Liver (tissue), 9 donors: ENCODE data around the gene B4GALT6. TPM values are rescaled to one million over a fixed set of nuclear protein-coding genes. Genes with fewer than 3 reads are reported as not detected.

Experiments
- DNase-seq: peaks from one replicate; pipeline ENCODE4 v3.0.0-alpha.2; 2017; ENCODE audit warnings: low spot score
- H3K27ac ChIP-seq, 2 donors: one replicate each; pipeline ENCODE4 v1.7.0; 2013; ENCODE audit warnings: inconsistent platforms in 2 of 2, low read length in 2 of 2, control low read depth in 1 of 2, low read depth in 1 of 2, mild to moderate bottlenecking in 1 of 2
- H3K27me3 ChIP-seq, 4 donors: one replicate each; pipeline versions ENCODE4 v1.6.1 to v1.7.0; 2013; ENCODE audit warnings: low read length in 3 of 4, inconsistent platforms in 1 of 4, mild to moderate bottlenecking in 1 of 4, moderate library complexity in 1 of 4; ENCODE audit not compliant: control insufficient read depth in 4 of 4, insufficient read depth in 4 of 4
- H3K36me3 ChIP-seq, 4 donors: one replicate each; pipeline versions ENCODE4 v1.6.1 to v1.7.0; 2013; ENCODE audit warnings: low read length in 3 of 4, mild to moderate bottlenecking in 3 of 4, low read depth in 1 of 4, moderate library complexity in 1 of 4; ENCODE audit not compliant: control insufficient read depth in 4 of 4, insufficient read depth in 3 of 4
- H3K4me1 ChIP-seq, 4 donors: one replicate each; pipeline versions ENCODE4 v1.6.1 to v1.7.0; 2013; ENCODE audit warnings: low read length in 3 of 4, mild to moderate bottlenecking in 3 of 4, moderate library complexity in 1 of 4; ENCODE audit not compliant: control insufficient read depth in 4 of 4, insufficient read depth in 4 of 4
- H3K4me3 ChIP-seq, 3 donors: one replicate each; pipeline versions ENCODE4 v1.6.1 to v1.7.0; 2013; ENCODE audit warnings: low read length in 3 of 3, control low read depth in 1 of 3, low read depth in 1 of 3, mild to moderate bottlenecking in 1 of 3
- H3K9ac ChIP-seq, 2 donors: one replicate each; pipeline ENCODE4 v1.7.0; 2013; ENCODE audit warnings: low read length in 2 of 2, mild to moderate bottlenecking in 2 of 2, moderate library complexity in 2 of 2, control low read depth in 1 of 2, low read depth in 1 of 2
- H3K9me3 ChIP-seq, 4 donors: one replicate each; pipeline versions ENCODE4 v1.6.1 to v1.7.0; 2013; ENCODE audit warnings: low read length in 3 of 4; ENCODE audit not compliant: control insufficient read depth in 4 of 4
- EGR1 ChIP-seq, 2 donors: IDR thresholded peaks; 2 replicates each; pipeline ENCODE4 v1.6.1; 2016 to 2018; ENCODE audit warnings: antibody characterized with exemption in 2 of 2, low read depth in 2 of 2
- HNF4A ChIP-seq, 2 donors: conservative IDR thresholded peaks; 2 replicates each; pipeline ENCODE4 v1.6.1; 2016; ENCODE audit warnings: antibody characterized with exemption in 2 of 2, mild to moderate bottlenecking in 2 of 2
- HNF4G ChIP-seq: IDR thresholded peaks from 2 replicates; pipeline ENCODE4 v1.6.1; 2016; ENCODE audit warnings: antibody characterized with exemption
- NR2F2 ChIP-seq: IDR thresholded peaks from 2 replicates; pipeline ENCODE4 v1.6.1; 2016; ENCODE audit warnings: antibody characterized with exemption
- RAD21 ChIP-seq, 2 donors: IDR thresholded peaks; 2 replicates each; pipeline ENCODE4 v1.6.1; 2016; ENCODE audit warnings: antibody characterized with exemption in 2 of 2, mild to moderate bottlenecking in 2 of 2
- RXRA ChIP-seq, 2 donors: IDR thresholded peaks; 2 replicates each; pipeline ENCODE4 v1.6.1; 2017 to 2018; ENCODE audit warnings: antibody characterized with exemption in 2 of 2, mild to moderate bottlenecking in 1 of 2
- SP1 ChIP-seq: IDR thresholded peaks from 2 replicates; pipeline ENCODE4 v1.6.1; 2018; ENCODE audit warnings: antibody characterized with exemption, mild to moderate bottlenecking
- TAF1 ChIP-seq: conservative IDR thresholded peaks from 2 replicates; pipeline ENCODE4 v1.6.1; 2016; ENCODE audit warnings: antibody characterized with exemption, mild to moderate bottlenecking
- WGBS: extraction: QIAGEN DNeasy Blood & Tissue Kit; methylation state at CpG from one replicate; pipeline ENCODE4 v1.1.7; 2013; 5-methylcytosine and 5-hydroxymethylcytosine counted together
- polyA plus RNA-seq, 2 donors: library from polyadenylated mRNA; stranded (reverse) in 1 of 2; unstranded in 1 of 2; fragments of 200-250 nt in 1 of 2; fragments of >200 nt in 1 of 2; fragmentation: Nextera tagmentation in 1 of 2; extraction: Ambion mirVana in 1 of 2; gene quantifications; one replicate each; pipeline versions ENCODE4 v1.2.1 to v1.2.3, GENCODE V29; 2013 to 2015
- total RNA-seq, 2 donors: library from RNA; depleted of rRNA; stranded (reverse); fragments of >200 nt; gene quantifications; one replicate each; pipeline ENCODE4 v1.2.3, GENCODE V29; 2014
- TF ChIP-seq, protein P1 (sequence below): IDR thresholded peaks from 2 replicates; pipeline ENCODE4 v1.6.1; 2016; ENCODE audit warnings: antibody characterized with exemption
- TF ChIP-seq, protein P2 (sequence below): fragments of 150-350 bp; IDR thresholded peaks from 2 replicates; pipeline ENCODE4 v1.5.1; 2017; ENCODE audit warnings: improper control_type of control experiment, low read depth, low read length; ENCODE audit not compliant: missing input control
- TF ChIP-seq, protein P3 (sequence below): IDR thresholded peaks from 2 replicates; pipeline ENCODE4 v1.6.1; 2016; ENCODE audit warnings: antibody characterized with exemption
- TF ChIP-seq, protein P4 (sequence below): IDR thresholded peaks from 2 replicates; pipeline ENCODE4 v1.6.1; 2016; ENCODE audit warnings: antibody characterized with exemption, mild to moderate bottlenecking
- TF ChIP-seq, protein P5 (sequence below): IDR thresholded peaks from 2 replicates; pipeline ENCODE4 v1.6.1; 2016; ENCODE audit warnings: antibody characterized with exemption
- donor health status: healthy.
- donor health status: healthy.
- donor health status: healthy.
- donor health status: healthy.
- donor health status: healthy.

The B4GALT6 gene
- total and polyA plus RNA-seq, 4 donors = 0.48 to 4.2 (median 0.61) TPM

DNA sequence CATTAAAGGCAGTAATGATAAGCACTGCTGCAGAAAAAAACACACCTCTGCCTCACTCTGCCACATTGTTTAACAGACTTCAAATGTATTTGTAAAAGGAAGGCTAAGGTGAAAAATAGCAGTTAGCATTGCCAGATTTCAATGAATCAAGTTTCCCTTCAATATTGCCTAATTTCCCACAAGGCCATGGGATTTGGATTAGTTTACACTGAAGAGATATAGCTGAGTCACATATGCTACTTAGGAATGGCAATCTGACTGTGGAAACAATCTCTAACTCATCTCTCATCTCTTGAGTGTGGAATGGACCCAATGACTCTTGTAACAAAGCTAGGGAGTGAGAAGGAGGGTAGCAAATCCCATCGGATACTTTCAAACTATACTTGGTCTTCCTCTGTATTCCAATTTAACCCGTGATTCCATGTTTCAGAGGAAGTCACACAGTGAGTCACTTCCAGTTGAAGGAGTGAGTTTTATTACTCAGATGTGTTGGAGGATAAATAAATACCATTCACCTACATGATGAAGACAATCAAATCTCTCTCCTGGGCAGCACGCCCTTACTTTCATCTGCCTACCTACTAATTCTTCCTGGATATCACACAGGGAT, 5.1 kb downstream of the B4GALT6 start:
- WGBS = 82% methylated on average over 3 of the region's 3 CpGs
- no peaks in the 10 kb centered on the region for H3K36me3 ChIP-seq
- DNase-seq = no peak
- no peak overlapping the region for H3K9ac ChIP-seq
- H3K4me3 ChIP-seq = no peak overlapping the region
- TF ChIP-seq HNF4G = no peak
- no peak for TF ChIP-seq TAF1
- no peak for TF ChIP-seq NR2F2
- TF ChIP-seq, protein P1, sequence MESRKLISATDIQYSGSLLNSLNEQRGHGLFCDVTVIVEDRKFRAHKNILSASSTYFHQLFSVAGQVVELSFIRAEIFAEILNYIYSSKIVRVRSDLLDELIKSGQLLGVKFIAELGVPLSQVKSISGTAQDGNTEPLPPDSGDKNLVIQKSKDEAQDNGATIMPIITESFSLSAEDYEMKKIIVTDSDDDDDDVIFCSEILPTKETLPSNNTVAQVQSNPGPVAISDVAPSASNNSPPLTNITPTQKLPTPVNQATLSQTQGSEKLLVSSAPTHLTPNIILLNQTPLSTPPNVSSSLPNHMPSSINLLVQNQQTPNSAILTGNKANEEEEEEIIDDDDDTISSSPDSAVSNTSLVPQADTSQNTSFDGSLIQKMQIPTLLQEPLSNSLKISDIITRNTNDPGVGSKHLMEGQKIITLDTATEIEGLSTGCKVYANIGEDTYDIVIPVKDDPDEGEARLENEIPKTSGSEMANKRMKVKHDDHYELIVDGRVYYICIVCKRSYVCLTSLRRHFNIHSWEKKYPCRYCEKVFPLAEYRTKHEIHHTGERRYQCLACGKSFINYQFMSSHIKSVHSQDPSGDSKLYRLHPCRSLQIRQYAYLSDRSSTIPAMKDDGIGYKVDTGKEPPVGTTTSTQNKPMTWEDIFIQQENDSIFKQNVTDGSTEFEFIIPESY = no peak
- no peak for TF ChIP-seq HNF4A (conservative IDR thresholded peaks at IDR 0.05)
- H3K9me3 ChIP-seq = no peaks in the 10 kb centered on the region
- H3K27ac ChIP-seq = no peak overlapping the region
- no peaks in the 10 kb centered on the region for H3K27me3 ChIP-seq
- H3K4me1 ChIP-seq = peaks cover 0 to 10% (median 8%) of the 10 kb centered on the region in 4 donors

DNA sequence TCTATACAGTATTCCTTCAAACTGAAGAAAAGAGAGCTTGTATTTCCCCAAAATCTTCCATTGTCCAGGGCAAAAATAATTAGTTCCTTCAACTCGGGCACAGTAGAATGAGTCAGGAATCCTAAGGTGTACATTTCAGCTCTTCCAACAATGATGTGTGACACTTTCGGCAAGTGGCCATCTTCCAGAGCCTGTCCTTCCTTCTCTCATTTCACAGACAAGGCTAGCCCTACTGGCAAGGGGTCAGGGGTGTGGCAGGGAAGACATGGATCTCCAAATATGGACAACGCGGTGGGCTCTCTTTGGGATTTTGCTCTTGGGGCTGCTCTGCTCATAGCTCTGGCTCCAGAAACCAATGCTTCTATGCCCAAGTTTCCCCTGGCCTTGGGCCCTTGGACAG, 6.0 kb downstream of the B4GALT6 start:
- Histone ChIP-seq H3K27ac (no peak overlapping the region), H3K27me3 (no peaks in the 10 kb centered on the region), H3K9me3 (no peaks in the 10 kb centered on the region), H3K36me3 (no peaks in the 10 kb centered on the region), H3K9ac (no peak overlapping the region), H3K4me3 (no peak overlapping the region), H3K4me1 (peaks cover 0 to 6% (median 1%) of the 10 kb centered on the region in 4 donors)
- 95% methylated on average over 4 of the region's 4 CpGs for WGBS
- DNase-seq = no peak
- TF ChIP-seq, protein P2, sequence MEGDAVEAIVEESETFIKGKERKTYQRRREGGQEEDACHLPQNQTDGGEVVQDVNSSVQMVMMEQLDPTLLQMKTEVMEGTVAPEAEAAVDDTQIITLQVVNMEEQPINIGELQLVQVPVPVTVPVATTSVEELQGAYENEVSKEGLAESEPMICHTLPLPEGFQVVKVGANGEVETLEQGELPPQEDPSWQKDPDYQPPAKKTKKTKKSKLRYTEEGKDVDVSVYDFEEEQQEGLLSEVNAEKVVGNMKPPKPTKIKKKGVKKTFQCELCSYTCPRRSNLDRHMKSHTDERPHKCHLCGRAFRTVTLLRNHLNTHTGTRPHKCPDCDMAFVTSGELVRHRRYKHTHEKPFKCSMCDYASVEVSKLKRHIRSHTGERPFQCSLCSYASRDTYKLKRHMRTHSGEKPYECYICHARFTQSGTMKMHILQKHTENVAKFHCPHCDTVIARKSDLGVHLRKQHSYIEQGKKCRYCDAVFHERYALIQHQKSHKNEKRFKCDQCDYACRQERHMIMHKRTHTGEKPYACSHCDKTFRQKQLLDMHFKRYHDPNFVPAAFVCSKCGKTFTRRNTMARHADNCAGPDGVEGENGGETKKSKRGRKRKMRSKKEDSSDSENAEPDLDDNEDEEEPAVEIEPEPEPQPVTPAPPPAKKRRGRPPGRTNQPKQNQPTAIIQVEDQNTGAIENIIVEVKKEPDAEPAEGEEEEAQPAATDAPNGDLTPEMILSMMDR = no peak
- TF ChIP-seq RAD21 (IDR thresholded peaks at IDR 0.05) (no peak), HNF4A (conservative IDR thresholded peaks at IDR 0.05) (no peak), EGR1 (IDR thresholded peaks at IDR 0.05; ENCODE audit: low read depth in 2 of 2) (no peak), RXRA (IDR thresholded peaks at IDR 0.05) (no peak), NR2F2 (no peak), SP1 (no peak), HNF4G (no peak)
- TF ChIP-seq, protein P1 = no peak
- TF ChIP-seq, protein P3, sequence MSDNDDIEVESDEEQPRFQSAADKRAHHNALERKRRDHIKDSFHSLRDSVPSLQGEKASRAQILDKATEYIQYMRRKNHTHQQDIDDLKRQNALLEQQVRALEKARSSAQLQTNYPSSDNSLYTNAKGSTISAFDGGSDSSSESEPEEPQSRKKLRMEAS = no peak
- TF ChIP-seq, protein P4, sequence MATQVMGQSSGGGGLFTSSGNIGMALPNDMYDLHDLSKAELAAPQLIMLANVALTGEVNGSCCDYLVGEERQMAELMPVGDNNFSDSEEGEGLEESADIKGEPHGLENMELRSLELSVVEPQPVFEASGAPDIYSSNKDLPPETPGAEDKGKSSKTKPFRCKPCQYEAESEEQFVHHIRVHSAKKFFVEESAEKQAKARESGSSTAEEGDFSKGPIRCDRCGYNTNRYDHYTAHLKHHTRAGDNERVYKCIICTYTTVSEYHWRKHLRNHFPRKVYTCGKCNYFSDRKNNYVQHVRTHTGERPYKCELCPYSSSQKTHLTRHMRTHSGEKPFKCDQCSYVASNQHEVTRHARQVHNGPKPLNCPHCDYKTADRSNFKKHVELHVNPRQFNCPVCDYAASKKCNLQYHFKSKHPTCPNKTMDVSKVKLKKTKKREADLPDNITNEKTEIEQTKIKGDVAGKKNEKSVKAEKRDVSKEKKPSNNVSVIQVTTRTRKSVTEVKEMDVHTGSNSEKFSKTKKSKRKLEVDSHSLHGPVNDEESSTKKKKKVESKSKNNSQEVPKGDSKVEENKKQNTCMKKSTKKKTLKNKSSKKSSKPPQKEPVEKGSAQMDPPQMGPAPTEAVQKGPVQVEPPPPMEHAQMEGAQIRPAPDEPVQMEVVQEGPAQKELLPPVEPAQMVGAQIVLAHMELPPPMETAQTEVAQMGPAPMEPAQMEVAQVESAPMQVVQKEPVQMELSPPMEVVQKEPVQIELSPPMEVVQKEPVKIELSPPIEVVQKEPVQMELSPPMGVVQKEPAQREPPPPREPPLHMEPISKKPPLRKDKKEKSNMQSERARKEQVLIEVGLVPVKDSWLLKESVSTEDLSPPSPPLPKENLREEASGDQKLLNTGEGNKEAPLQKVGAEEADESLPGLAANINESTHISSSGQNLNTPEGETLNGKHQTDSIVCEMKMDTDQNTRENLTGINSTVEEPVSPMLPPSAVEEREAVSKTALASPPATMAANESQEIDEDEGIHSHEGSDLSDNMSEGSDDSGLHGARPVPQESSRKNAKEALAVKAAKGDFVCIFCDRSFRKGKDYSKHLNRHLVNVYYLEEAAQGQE = no peak
- TF ChIP-seq, protein P5, sequence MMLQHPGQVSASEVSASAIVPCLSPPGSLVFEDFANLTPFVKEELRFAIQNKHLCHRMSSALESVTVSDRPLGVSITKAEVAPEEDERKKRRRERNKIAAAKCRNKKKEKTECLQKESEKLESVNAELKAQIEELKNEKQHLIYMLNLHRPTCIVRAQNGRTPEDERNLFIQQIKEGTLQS = no peak
